CD14-positive monocyte (primary cell): ENCODE data around the gene DUS1L. TPM values are rescaled to one million over a fixed set of nuclear protein-coding genes. Genes with fewer than 3 reads are reported as not detected.

Experiments used
- DNase-seq, 3 donors: peaks; one replicate each; pipeline ENCODE4 v3.0.0-alpha.2; 2011 to 2022
- H2AFZ ChIP-seq: 2 replicates; pipeline ENCODE4 v1.6.0; 2012; ENCODE audit warnings: mild to moderate bottlenecking, low read depth, low read length, inconsistent platforms; ENCODE audit not compliant: insufficient read depth, poor library complexity, severe bottlenecking
- H3K27ac ChIP-seq, 2 donors: 1 replicate in 1 of 2; 2 replicates in 1 of 2; pipeline ENCODE4 v1.5.1; 2012 to 2013; ENCODE audit warnings: low read length in 2 of 2, control low read depth in 1 of 2, inconsistent platforms in 1 of 2, low read depth in 1 of 2, mild to moderate bottlenecking in 1 of 2
- H3K27me3 ChIP-seq, 2 donors: one replicate each; pipeline versions ENCODE4 v1.6.0 to v1.6.1; 2011 to 2013; ENCODE audit warnings: low read length in 2 of 2; ENCODE audit not compliant: control insufficient read depth in 2 of 2, insufficient read depth in 2 of 2
- H3K36me3 ChIP-seq, 2 donors: replicated peaks in 1 of 2; 1 replicate in 1 of 2; 2 replicates in 1 of 2; pipeline versions ENCODE4 v1.5.1 to v1.6.1; 2012 to 2013; ENCODE audit warnings: low read length in 2 of 2, control low read depth in 1 of 2, inconsistent platforms in 1 of 2, mild to moderate bottlenecking in 1 of 2; ENCODE audit not compliant: insufficient read depth in 2 of 2, control insufficient read depth in 1 of 2
- H3K4me1 ChIP-seq, 2 donors: 1 replicate in 1 of 2; 2 replicates in 1 of 2; pipeline versions ENCODE4 v1.5.1 to v1.6.1; 2012 to 2013; ENCODE audit warnings: low read length in 2 of 2, control low read depth in 1 of 2, inconsistent platforms in 1 of 2, mild to moderate bottlenecking in 1 of 2, moderate library complexity in 1 of 2; ENCODE audit not compliant: insufficient read depth in 2 of 2, control insufficient read depth in 1 of 2
- H3K4me2 ChIP-seq: replicated peaks from 2 replicates; pipeline ENCODE3; 2012; ENCODE audit warnings: low read length, moderate library complexity, mild to moderate bottlenecking; ENCODE audit not compliant: poor library complexity, severe bottlenecking; ENCODE audit errors: extremely low read depth
- H3K4me3 ChIP-seq, 3 experiments: fragments of 200-600 bp in 1 of 3; sonication (generic) in 1 of 3; replicated peaks in 1 of 3; 1 replicate in 2 of 3; 2 replicates in 1 of 3; pipeline ENCODE4 v1.5.1; 2011 to 2013; ENCODE audit warnings: low read length in 3 of 3, mild to moderate bottlenecking in 3 of 3, control low read depth in 2 of 3, low read depth in 2 of 3, inconsistent platforms in 1 of 3, moderate library complexity in 1 of 3
- H3K79me2 ChIP-seq: 2 replicates; pipeline ENCODE4 v1.6.0; 2012; ENCODE audit warnings: mild to moderate bottlenecking, control low read depth, inconsistent platforms, low read length, moderate library complexity; ENCODE audit not compliant: insufficient read depth
- H3K9ac ChIP-seq: 2 replicates; pipeline ENCODE4 v1.6.0; 2017; ENCODE audit warnings: low read length, mild to moderate bottlenecking; ENCODE audit not compliant: insufficient read depth, poor library complexity, severe bottlenecking
- H3K9me3 ChIP-seq, 2 donors: replicated peaks in 1 of 2; 1 replicate in 1 of 2; 2 replicates in 1 of 2; pipeline versions ENCODE4 v1.5.1 to v1.6.1; 2012 to 2013; ENCODE audit warnings: low read length in 2 of 2, control low read depth in 1 of 2; ENCODE audit not compliant: control insufficient read depth in 1 of 2, insufficient read depth in 1 of 2
- H4K20me1 ChIP-seq: 2 replicates; pipeline ENCODE4 v1.6.0; 2012; ENCODE audit warnings: mild to moderate bottlenecking, low read length, control low read depth, moderate library complexity; ENCODE audit not compliant: insufficient read depth
- H3K27ac Mint-ChIP-seq, 7 donors: one replicate each; pipeline ENCODE4 v1.8.0; 2020; ENCODE audit warnings: mild to moderate bottlenecking in 7 of 7, mixed read lengths in 7 of 7, moderate library complexity in 6 of 7, inconsistent platforms in 2 of 7
- H3K27me3 Mint-ChIP-seq, 3 donors: one replicate each; pipeline ENCODE4 v1.8.0; 2021 to 2022; ENCODE audit warnings: low read depth in 3 of 3, mild to moderate bottlenecking in 3 of 3, mixed read lengths in 3 of 3, moderate library complexity in 3 of 3, inconsistent platforms in 1 of 3
- H3K36me3 Mint-ChIP-seq, 2 donors: one replicate each; pipeline ENCODE4 v1.8.0; 2020; ENCODE audit warnings: mixed read lengths in 2 of 2, inconsistent platforms in 1 of 2, mild to moderate bottlenecking in 1 of 2
- H3K4me1 Mint-ChIP-seq: one replicate; pipeline ENCODE4 v1.8.0; 2020; ENCODE audit warnings: mild to moderate bottlenecking, mixed read lengths
- H3K4me3 Mint-ChIP-seq, 2 donors: one replicate each; pipeline ENCODE4 v1.8.0; 2020; ENCODE audit warnings: mild to moderate bottlenecking in 2 of 2, mixed read lengths in 2 of 2, moderate library complexity in 1 of 2
- H3K9me3 Mint-ChIP-seq, 7 donors: one replicate each; pipeline ENCODE4 v1.8.0; 2020 to 2022; ENCODE audit warnings: mixed read lengths in 7 of 7, mild to moderate bottlenecking in 6 of 7, moderate library complexity in 6 of 7, inconsistent platforms in 2 of 7
- WGBS: methylation state at CpG from one replicate; pipeline ENCODE4 v1.1.5; 2013; ENCODE audit warnings: missing lambda C conversion rate; ENCODE audit not compliant: insufficient coverage; 5-methylcytosine and 5-hydroxymethylcytosine counted together
- intact Hi-C, 2 donors: fragments of 100-400 bp; cut with micrococcal nuclease; formaldehyde crosslinking; loops; one replicate each; pipeline versions ENCODE4 v1.15.0 to v1.15.1; 2023
- polyA plus RNA-seq, 3 donors: library from polyadenylated mRNA; depleted of rRNA in 1 of 3; unstranded in 2 of 3; stranded (reverse) in 1 of 3; fragments of 300-500 nt in 2 of 3; fragments of >200 nt in 1 of 3; fragmentation: Illumina TruSeq in 2 of 3; gene quantifications; 1 replicate in 2 of 3; 2 replicates in 1 of 3; pipeline ENCODE4 v1.2.3, GENCODE V29; 2012 to 2021
- TF ChIP-seq, protein P1 (sequence below): fragments of 200-600 bp; IDR thresholded peaks from one replicate; pipeline ENCODE4 v1.8.0; 2022; ENCODE audit warnings: antibody characterized with exemption, mild to moderate bottlenecking

DUS1L gene
- polyA plus RNA-seq, 3 donors = 23.9 to 175 (median 47.6) TPM

- Histone ChIP-seq H3K4me1 (peaks cover 21 to 37% of the 10 kb centered on the region in 2 donors), H3K9ac (peak overlapping the region; percentile 77), H3K36me3 (peaks cover 6 to 9% of the 10 kb centered on the region in 2 donors), H4K20me1 (no peaks in the 10 kb centered on the region), H2AFZ (peak overlapping the region; percentile 81), H3K27ac (peak overlapping the region; percentile 62 to 82), H3K9me3 (no peaks in the 10 kb centered on the region), H3K4me2 (peak overlapping the region; percentile 91), H3K4me3 (peak overlapping the region; percentile 35 to 73 (median 41)), H3K79me2 (peaks cover 6% of the 10 kb centered on the region), H3K27me3 (no peaks in the 10 kb centered on the region)
- Mint-ChIP-seq H3K36me3 (peaks cover 0 to 2% of the 10 kb centered on the region in 2 donors), H3K4me3 (peak overlapping the region; percentile 78 to 85), H3K9me3 (no peaks in the 10 kb centered on the region), H3K27me3 (peaks cover 0 to 4% (median 0%) of the 10 kb centered on the region in 3 donors), H3K4me1 (peaks cover 19% of the 10 kb centered on the region), H3K27ac (peak overlapping the region in 6 of 7 donors; percentile 6 to 81 (median 64))
- TF ChIP-seq, protein P1, sequence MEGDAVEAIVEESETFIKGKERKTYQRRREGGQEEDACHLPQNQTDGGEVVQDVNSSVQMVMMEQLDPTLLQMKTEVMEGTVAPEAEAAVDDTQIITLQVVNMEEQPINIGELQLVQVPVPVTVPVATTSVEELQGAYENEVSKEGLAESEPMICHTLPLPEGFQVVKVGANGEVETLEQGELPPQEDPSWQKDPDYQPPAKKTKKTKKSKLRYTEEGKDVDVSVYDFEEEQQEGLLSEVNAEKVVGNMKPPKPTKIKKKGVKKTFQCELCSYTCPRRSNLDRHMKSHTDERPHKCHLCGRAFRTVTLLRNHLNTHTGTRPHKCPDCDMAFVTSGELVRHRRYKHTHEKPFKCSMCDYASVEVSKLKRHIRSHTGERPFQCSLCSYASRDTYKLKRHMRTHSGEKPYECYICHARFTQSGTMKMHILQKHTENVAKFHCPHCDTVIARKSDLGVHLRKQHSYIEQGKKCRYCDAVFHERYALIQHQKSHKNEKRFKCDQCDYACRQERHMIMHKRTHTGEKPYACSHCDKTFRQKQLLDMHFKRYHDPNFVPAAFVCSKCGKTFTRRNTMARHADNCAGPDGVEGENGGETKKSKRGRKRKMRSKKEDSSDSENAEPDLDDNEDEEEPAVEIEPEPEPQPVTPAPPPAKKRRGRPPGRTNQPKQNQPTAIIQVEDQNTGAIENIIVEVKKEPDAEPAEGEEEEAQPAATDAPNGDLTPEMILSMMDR = no peak
- WGBS = 5% methylated on average over 78 of the region's 80 CpGs
- peak in 2 of 3 donors; percentile 6 to 20 for DNase-seq
- intact Hi-C loops = loop anchor here (1.0 to 10.0 kb wide), 3 partner anchors 34 to 64 kb away; partner anchors contain the start of genes DCXR (in 1 of the 2), DUS1L (in 1 of the 2), GPS1 (in 1 of the 2) and RAC3 (in 1 of the 2)
Measured at GRCh38 chr17:82098939-82099763, 33.5 kb upstream of the DUS1L start.

DNA sequence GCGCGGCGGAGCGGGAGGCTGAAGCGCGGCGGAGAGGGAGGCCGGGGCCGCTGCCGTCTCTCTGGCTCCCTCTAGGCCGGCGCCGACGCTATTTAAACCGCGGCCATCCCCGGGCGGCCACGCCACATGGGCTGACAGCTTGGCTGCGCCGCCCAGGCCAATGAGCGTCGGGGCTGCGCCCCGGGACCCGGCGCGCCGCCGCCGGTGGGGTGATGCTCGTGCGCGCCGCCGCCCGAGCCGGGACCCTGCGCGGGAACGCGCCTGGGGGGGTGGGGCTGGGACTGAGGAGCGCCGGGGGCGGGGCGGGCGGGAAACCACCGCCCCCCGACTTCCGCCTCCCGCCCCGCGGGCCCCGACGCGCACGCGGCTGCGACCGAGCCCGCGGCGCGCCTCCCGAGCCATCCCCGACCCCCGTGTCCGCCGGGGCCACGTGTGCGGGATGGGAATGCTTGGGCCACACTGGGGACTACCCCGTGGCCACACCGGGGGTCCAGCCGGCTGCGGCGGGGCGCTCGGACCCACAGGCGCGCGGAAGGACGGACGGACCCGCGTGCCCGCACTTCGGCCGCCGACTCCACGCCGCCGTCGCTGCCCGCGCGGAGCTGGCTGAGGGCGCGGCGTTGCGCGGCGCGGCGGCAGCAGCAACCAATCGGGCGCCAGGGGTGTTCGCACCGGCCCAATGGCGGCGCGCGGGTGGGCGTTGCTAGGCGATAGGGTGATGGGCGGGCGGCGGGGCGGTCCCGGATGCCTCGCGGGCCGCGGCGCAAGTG, 32.8 kb upstream of the DUS1L start, which contains the start of gene FASN:
TSS of gene FASN (minus strand) at position 68 of the 770 bp plus-strand sequence. CDS start 1,791 bp downstream, outside the sequence.
- peaks cover 11 to 13% of the 10 kb centered on the region in 2 donors for H3K36me3 ChIP-seq
- H3K36me3 Mint-ChIP-seq = peaks cover 1 to 3% of the 10 kb centered on the region in 2 donors
- peaks cover 19% of the 10 kb centered on the region for H3K4me1 Mint-ChIP-seq
- H3K4me2 ChIP-seq = peak within 1 kb of the TSS; percentile 91
- no peaks in the 10 kb centered on the region for H3K9me3 Mint-ChIP-seq
- peak within 1 kb of the TSS; percentile 81 for H2AFZ ChIP-seq
- intact Hi-C loops = loop anchor here (1.0 to 10.0 kb wide), 3 partner anchors 33 to 64 kb away; partner anchors contain the start of genes DCXR (in 1 of the 2), DUS1L (in 1 of the 2), GPS1 (in 1 of the 2) and RAC3 (in 1 of the 2)
- no peaks in the 10 kb centered on the region for H4K20me1 ChIP-seq
- H3K4me3 ChIP-seq = peak within 1 kb of the TSS; percentile 36 to 73 (median 43)
- H3K9me3 ChIP-seq = no peaks in the 10 kb centered on the region
- H3K79me2 ChIP-seq = peaks cover 6% of the 10 kb centered on the region
- peak within 1 kb of the TSS; percentile 73 to 82 for H3K27ac ChIP-seq
- DNase-seq = peak; percentile 87 to 92 (median 89)
- under 1% methylated on average over 105 of the region's 124 CpGs for WGBS
- peak within 1 kb of the TSS; percentile 64 to 65 for H3K4me3 Mint-ChIP-seq
- peaks cover 21 to 37% of the 10 kb centered on the region in 2 donors for H3K4me1 ChIP-seq
- H3K27me3 ChIP-seq = no peaks in the 10 kb centered on the region
- TF ChIP-seq, protein P1 = peak; percentile 57
- peaks cover 0 to 4% (median 0%) of the 10 kb centered on the region in 3 donors for H3K27me3 Mint-ChIP-seq
- peak within 1 kb of the TSS in 1 of 7 donors; percentile 66 for H3K27ac Mint-ChIP-seq
- H3K9ac ChIP-seq = peak within 1 kb of the TSS; percentile 82
